H1 (cell line): ENCODE measurements around the gene ATP6V1E1. TPM values are rescaled to one million over a fixed set of nuclear protein-coding genes. Genes with fewer than 3 reads are reported as not detected.
A peak's percentile ranks its signal among the peaks of the same experiment; 100 is the strongest.

Experiments used
- CTCF ChIA-PET: fragments of 300-600 bp; sonication (Branson Sonifier 250); formaldehyde crosslinking; loops from one replicate; lab custom pipeline; 2021; ENCODE audit not compliant: partially characterized antibody; lab: Charles Lee
- POLR2A ChIA-PET: fragments of 300-600 bp; sonication (Branson Sonifier 250); formaldehyde crosslinking; loops from one replicate; lab custom pipeline; 2021; ENCODE audit warnings: inconsistent platforms; ENCODE audit not compliant: partially characterized antibody; lab: Charles Lee
- DNase-seq, 2 experiments: peaks; one replicate each; pipeline versions ENCODE4 v3.0.0 to v3.0.0-alpha.2; 2010 to 2022; ENCODE audit warnings: low spot score in 2 of 2, low read depth in 1 of 2, mixed read lengths in 1 of 2
- FAIRE-seq: peaks from 2 replicates; lab custom pipeline; 2011; peaks lifted over from hg19 to GRCh38; lab: Jason Lieb, UNC
- H2AFZ ChIP-seq: 2 replicates; pipeline ENCODE4 v1.8.1; 2012; ENCODE audit warnings: low read length, inconsistent platforms
- H2AK5ac ChIP-seq: 2 replicates; pipeline ENCODE4 v1.6.1; 2013; ENCODE audit warnings: low read depth, low read length
- H2BK120ac ChIP-seq: replicated peaks from 2 replicates; pipeline ENCODE3; 2013; ENCODE audit warnings: low read depth, low read length, inconsistent platforms
- H2BK12ac ChIP-seq: 2 replicates; pipeline ENCODE4 v1.6.1; 2013; ENCODE audit warnings: low read depth, low read length
- H2BK15ac ChIP-seq: 2 replicates; pipeline ENCODE4 v1.6.1; 2013; ENCODE audit warnings: low read length
- H2BK20ac ChIP-seq: 2 replicates; pipeline ENCODE4 v1.6.1; 2013; ENCODE audit warnings: low read length
- H2BK5ac ChIP-seq: 2 replicates; pipeline ENCODE4 v1.6.1; 2013; ENCODE audit warnings: low read depth, low read length
- H3K14ac ChIP-seq: 2 replicates; pipeline ENCODE4 v1.6.1; 2013; ENCODE audit warnings: inconsistent platforms; ENCODE audit not compliant: insufficient read length
- H3K18ac ChIP-seq: 2 replicates; pipeline ENCODE4 v1.6.1; 2013; ENCODE audit warnings: low read length; ENCODE audit errors: extremely low read depth
- H3K23ac ChIP-seq: 2 replicates; pipeline ENCODE4 v1.6.1; 2013; ENCODE audit warnings: inconsistent platforms; ENCODE audit not compliant: insufficient read length
- H3K23me2 ChIP-seq: 2 replicates; pipeline ENCODE4 v1.6.1; 2013; ENCODE audit warnings: low read depth, low read length
- H3K27ac ChIP-seq: 2 replicates; pipeline ENCODE4 v1.6.1; 2011; ENCODE audit warnings: low read depth, low read length, inconsistent platforms
- H3K27me3 ChIP-seq, 4 experiments: replicated peaks in 1 of 4; 1 replicate in 1 of 4; 2 replicates in 3 of 4; pipeline versions ENCODE4 v1.6.1 to v1.8.1; 2011 to 2013; ENCODE audit warnings: low read length in 3 of 4, mild to moderate bottlenecking in 3 of 4, inconsistent platforms in 2 of 4, mixed read lengths in 2 of 4, moderate library complexity in 1 of 4; ENCODE audit not compliant: control insufficient read depth in 3 of 4, insufficient read depth in 3 of 4; ENCODE audit errors: extremely low read depth in 1 of 4
- H3K36me3 ChIP-seq, 4 experiments: 2 replicates each; pipeline versions ENCODE4 v1.6.1 to v1.8.1; 2011 to 2013; ENCODE audit warnings: mild to moderate bottlenecking in 4 of 4, low read length in 3 of 4, moderate library complexity in 2 of 4, control low read depth in 1 of 4, inconsistent platforms in 1 of 4; ENCODE audit not compliant: insufficient read depth in 4 of 4, control insufficient read depth in 2 of 4
- H3K4ac ChIP-seq: replicated peaks from 2 replicates; pipeline ENCODE3; 2013; ENCODE audit warnings: low read length, low read depth, mixed read lengths, inconsistent platforms; ENCODE audit not compliant: insufficient read length
- H3K4me1 ChIP-seq, 4 experiments: replicated peaks in 1 of 4; 1 replicate in 1 of 4; 2 replicates in 3 of 4; pipeline versions ENCODE4 v1.6.1 to v1.8.1; 2011 to 2013; ENCODE audit warnings: low read length in 3 of 4, inconsistent platforms in 2 of 4, mixed read lengths in 1 of 4; ENCODE audit not compliant: insufficient read depth in 4 of 4, control insufficient read depth in 3 of 4
- H3K4me2 ChIP-seq, 2 experiments: 2 replicates each; pipeline versions ENCODE4 v1.6.1 to v1.8.1; 2011 to 2013; ENCODE audit warnings: low read depth in 2 of 2, low read length in 2 of 2, control low read depth in 1 of 2, inconsistent platforms in 1 of 2, mild to moderate bottlenecking in 1 of 2; ENCODE audit not compliant: insufficient read depth in 1 of 2
- H3K4me3 ChIP-seq, 4 experiments: fragments of 200-600, 300-600 bp in 1 of 4; sonication (generic), shearing (Covaris generic), sonication (Bioruptor Twin) in 1 of 4; 2 replicates each; pipeline versions ENCODE4 v1.5.1 to v1.8.1; 2011 to 2016; ENCODE audit warnings: low read length in 4 of 4, low read depth in 3 of 4, control low read depth in 2 of 4, inconsistent platforms in 2 of 4, mild to moderate bottlenecking in 2 of 4, mixed read lengths in 1 of 4, moderate library complexity in 1 of 4; ENCODE audit not compliant: insufficient read depth in 2 of 4; ENCODE audit errors: extremely low read depth in 1 of 4
- H3K56ac ChIP-seq: replicated peaks from 2 replicates; pipeline ENCODE3; 2013; ENCODE audit warnings: low read depth, mild to moderate bottlenecking, mixed read lengths, low read length, inconsistent platforms; ENCODE audit not compliant: insufficient read length
- H3K79me1 ChIP-seq: 2 replicates; pipeline ENCODE4 v1.6.1; 2013; ENCODE audit warnings: low read depth, low read length, control low read depth
- H3K79me2 ChIP-seq, 2 experiments: 2 replicates each; pipeline versions ENCODE4 v1.6.1 to v1.8.1; 2012 to 2013; ENCODE audit warnings: low read length in 2 of 2, mild to moderate bottlenecking in 2 of 2, inconsistent platforms in 1 of 2; ENCODE audit not compliant: insufficient read depth in 2 of 2, control insufficient read depth in 1 of 2
- H3K9ac ChIP-seq, 4 experiments: replicated peaks in 1 of 4; 1 replicate in 1 of 4; 2 replicates in 3 of 4; pipeline versions ENCODE4 v1.6.1 to v1.8.1; 2011 to 2013; ENCODE audit warnings: low read depth in 3 of 4, low read length in 3 of 4, control low read depth in 2 of 4, mild to moderate bottlenecking in 2 of 4, moderate library complexity in 2 of 4, inconsistent platforms in 1 of 4; ENCODE audit errors: extremely low read depth in 1 of 4
- H3K9me3 ChIP-seq, 2 experiments: 2 replicates each; pipeline versions ENCODE4 v1.6.1 to v1.8.1; 2012 to 2013; ENCODE audit warnings: mild to moderate bottlenecking in 2 of 2, moderate library complexity in 2 of 2, control low read depth in 1 of 2, inconsistent platforms in 1 of 2, low read depth in 1 of 2, low read length in 1 of 2, mixed read lengths in 1 of 2; ENCODE audit not compliant: insufficient read depth in 2 of 2
- H4K20me1 ChIP-seq, 2 experiments: replicated peaks in 1 of 2; 2 replicates each; pipeline versions ENCODE3 to v1.8.1; 2011 to 2013; ENCODE audit warnings: inconsistent platforms in 2 of 2, low read length in 2 of 2, mild to moderate bottlenecking in 1 of 2; ENCODE audit not compliant: insufficient read depth in 2 of 2, control insufficient read depth in 1 of 2
- H4K5ac ChIP-seq: 2 replicates; pipeline ENCODE4 v1.6.1; 2013; ENCODE audit warnings: low read length, low read depth, mixed read lengths, inconsistent platforms; ENCODE audit not compliant: insufficient read length
- H4K8ac ChIP-seq: 2 replicates; pipeline ENCODE4 v1.8.0; 2013; ENCODE audit warnings: mild to moderate bottlenecking, moderate library complexity, low read length, inconsistent platforms; ENCODE audit not compliant: insufficient read depth; ENCODE audit errors: extremely low read depth
- H4K91ac ChIP-seq: replicated peaks from 2 replicates; pipeline ENCODE3; 2013; ENCODE audit warnings: low read length, mixed read lengths, inconsistent platforms; ENCODE audit not compliant: insufficient read length
- BACH1 ChIP-seq: IDR thresholded peaks from 2 replicates; pipeline ENCODE4 v1.6.1; 2012; ENCODE audit warnings: low read length, improper control_type of control experiment
- EGR1 ChIP-seq: IDR thresholded peaks from 2 replicates; pipeline ENCODE4 v1.6.1; 2011; ENCODE audit warnings: low read depth, low read length, borderline replicate concordance
- WGBS, 2 experiments: shearing (Covaris generic) in 1 of 2; methylation state at CpG; one replicate each; pipeline versions ENCODE4 v1.1.6 to v1.1.7; 2013 to 2015; ENCODE audit warnings: low lambda C conversion rate in 2 of 2, mixed read lengths in 2 of 2, inconsistent platforms in 1 of 2, low coverage in 1 of 2, missing lambda C conversion rate in 1 of 2; ENCODE audit not compliant: insufficient replicate concordance in 2 of 2, insufficient coverage in 1 of 2, insufficient read length in 1 of 2; ENCODE audit errors: extremely low coverage in 1 of 2, missing lambda C conversion rate in 1 of 2; 5-methylcytosine and 5-hydroxymethylcytosine counted together
- polyA plus RNA-seq, 7 experiments: library from polyadenylated mRNA; depleted of rRNA in 3 of 7; stranded (reverse) in 5 of 7; unstranded in 2 of 7; fragments of >200 nt in 5 of 7; fragments of 200-250 nt in 2 of 7; gene quantifications; 1 replicate in 5 of 7; 2 replicates in 1 of 7; 4 replicates in 1 of 7; pipeline versions ENCODE4 v1.2.1 to v1.2.3, GENCODE V29; 2011 to 2013; ENCODE audit warnings: missing spikeins in 2 of 7, mixed read lengths in 2 of 7
- total RNA-seq: library from RNA; stranded (reverse); fragmentation: NEBNext Ultra II Directional; extraction: Animal tissue kit (Norgen Biotek cat#: 25700); gene quantifications from 2 replicates; pipeline ENCODE4 v1.2.1, GENCODE V29; 2021

Gene ATP6V1E1
- total and polyA plus RNA-seq, 2 of the 8 experiments (the other 6 are each of a cell fraction or from before 2014, with no cell fraction given), result 80.4 to 88.1 TPM

DNA sequence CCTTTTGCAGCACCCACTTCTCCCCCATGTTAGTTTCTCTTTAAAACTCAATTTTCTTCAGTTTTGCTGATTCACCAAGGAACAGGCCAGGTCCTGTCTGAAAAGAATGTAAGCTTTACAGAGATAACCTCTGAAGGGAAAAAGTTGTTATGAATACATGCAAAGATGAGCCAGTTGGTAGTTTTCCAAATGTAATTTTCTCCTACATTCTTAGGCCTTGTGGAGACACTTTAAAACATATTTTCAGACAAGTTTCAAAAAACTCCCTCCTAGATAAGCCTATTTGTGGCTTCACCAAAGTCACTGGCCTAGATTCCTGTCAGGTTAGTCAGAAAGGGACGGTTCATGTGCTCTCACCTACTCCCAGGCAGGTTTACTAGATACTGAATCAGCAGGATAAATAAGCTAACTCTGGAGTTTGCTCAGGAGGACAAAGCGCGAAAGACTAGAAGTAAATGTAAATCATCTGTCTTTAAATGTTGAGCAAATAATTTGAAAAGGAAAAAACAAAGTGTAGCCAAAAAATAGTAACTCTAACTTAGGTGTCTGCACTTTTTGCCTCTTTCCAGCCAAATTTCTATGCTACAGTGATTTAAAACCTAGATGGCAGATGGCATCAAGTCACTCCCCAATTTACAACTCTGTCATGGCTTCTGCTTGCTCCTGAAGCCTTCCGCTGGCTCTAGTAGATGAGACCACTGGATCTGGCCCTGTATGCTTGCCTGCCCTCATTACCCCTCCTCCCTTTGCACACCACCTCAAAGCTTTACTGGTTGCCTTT is 4.9 kb upstream of the ATP6V1E1 start:
- DNase-seq (no peak), FAIRE-seq (no peak)
- no peaks in the 10 kb centered on the region for H3K79me1 ChIP-seq
- H3K4ac ChIP-seq, result no peak overlapping the region
- H2BK120ac ChIP-seq, result no peak overlapping the region
- H3K27me3 ChIP-seq, result no peaks in the 10 kb centered on the region
- no peak overlapping the region for H3K56ac ChIP-seq
- H4K8ac ChIP-seq, result no peak overlapping the region
- H4K5ac ChIP-seq, result no peak overlapping the region
- no peak overlapping the region for H3K18ac ChIP-seq
- peaks cover 0 to 1% of the 10 kb centered on the region in 2 experiments; a peak in 2 of 4 replicates for H3K79me2 ChIP-seq
- H3K9ac ChIP-seq, result peak overlapping the region in 1 of 4 experiments; percentile 25; a peak in 1 of 7 replicates
- no peak overlapping the region; the same call in 1 of the 2 replicates for H2BK12ac ChIP-seq
- WGBS, 2 experiments, result 90% methylated on average over 4 of the region's 4 CpGs; no CpG with 5 or more reads in 1 of the 2 experiments
- H3K4me2 ChIP-seq, result no peak overlapping the region
- H4K91ac ChIP-seq, result no peak overlapping the region
- no peak overlapping the region for H3K27ac ChIP-seq
- no peaks in the 10 kb centered on the region for H3K36me3 ChIP-seq
- H3K9me3 ChIP-seq, result no peaks in the 10 kb centered on the region
- no peak overlapping the region for H2AFZ ChIP-seq
- no peak overlapping the region for H3K14ac ChIP-seq
- H2BK15ac ChIP-seq, result no peak overlapping the region
- H3K23ac ChIP-seq, result no peak overlapping the region
- H2BK20ac ChIP-seq, result no peak overlapping the region
- CTCF ChIA-PET, result interaction anchor here (0.6 kb wide), 1 partner anchor 170 kb away, joined by 3 read pairs; no protein-coding TSS in a partner anchor
- H2AK5ac ChIP-seq, result no peak overlapping the region
- H3K4me1 ChIP-seq, result peaks cover 0 to 4% (median 1%) of the 10 kb centered on the region in 4 experiments; a peak in 3 of 7 replicates
- no peak overlapping the region for H2BK5ac ChIP-seq
- POLR2A ChIA-PET, result interaction anchor here (1.1 kb wide), 1 partner anchor 43 kb away, joined by 3 read pairs; no protein-coding TSS in a partner anchor
- peaks cover 9% of the 10 kb centered on the region for H3K23me2 ChIP-seq
- no peak for TF ChIP-seq EGR1
- TF ChIP-seq BACH1, result 0 out of 2 replicates have a peak, but pooled peaks have one; percentile 12
- no peak overlapping the region for H3K4me3 ChIP-seq
- no peaks in the 10 kb centered on the region for H4K20me1 ChIP-seq
